Ovary (tissue), 9 donors: ENCODE data around the gene LRIG3. TPM values are rescaled to one million over a fixed set of nuclear protein-coding genes. Genes with fewer than 3 reads are reported as not detected.

ENCODE experiments used
- DNase-seq, 5 donors: peaks; one replicate each; pipeline ENCODE4 v3.0.0-alpha.2; 2019 to 2020
- H3K27ac ChIP-seq, 2 donors: fragments of 200-600 bp; one replicate each; pipeline versions ENCODE4 v1.5.1 to v1.8.0; 2019 to 2022
- H3K27me3 ChIP-seq: fragments of 200-600 bp; one replicate; pipeline ENCODE4 v1.8.0; 2022
- H3K36me3 ChIP-seq: fragments of 200-600 bp; sonication (generic); one replicate; pipeline ENCODE4 v1.5.1; 2019
- H3K4me1 ChIP-seq: one replicate; pipeline ENCODE4 v1.8.1; 2013; ENCODE audit warnings: mild to moderate bottlenecking, moderate library complexity; ENCODE audit not compliant: insufficient read depth
- H3K4me3 ChIP-seq: fragments of 200-600 bp; sonication (generic); one replicate; pipeline ENCODE4 v1.5.1; 2017
- H3K9me3 ChIP-seq, 2 donors: fragments of 200-600 bp in 1 of 2; sonication (generic) in 1 of 2; one replicate each; pipeline versions ENCODE4 v1.5.1 to v1.8.1; 2013 to 2019; ENCODE audit warnings: mild to moderate bottlenecking in 1 of 2, moderate library complexity in 1 of 2
- EP300 ChIP-seq: sonication (generic); formaldehyde crosslinking; IDR thresholded peaks from one replicate; pipeline ENCODE4 v1.6.1; 2017; ENCODE audit warnings: antibody characterized with exemption
- POLR2A ChIP-seq: fragments of 450-650 bp; IDR thresholded peaks from one replicate; pipeline ENCODE4 v1.6.1; 2017; ENCODE audit warnings: antibody characterized with exemption, mild to moderate bottlenecking, moderate library complexity
- WGBS, 3 donors: extraction: QIAGEN DNeasy Blood & Tissue Kit in 1 of 3; methylation state at CpG; one replicate each; pipeline versions ENCODE4 v1.1.5 to v1.1.7; 2013 to 2017; 5-methylcytosine and 5-hydroxymethylcytosine counted together
- intact Hi-C, 4 donors: fragments of 100-400 bp; cut with DNase I; formaldehyde crosslinking; loops; one replicate each; pipeline versions ENCODE4 v1.11.0 to v1.15.1; 2022 to 2023
- polyA plus RNA-seq, 2 donors: library from polyadenylated mRNA; stranded (reverse); fragments of 200-250 nt in 1 of 2; fragments of 350-450 nt in 1 of 2; fragmentation: Illumina TruSeq in 1 of 2; extraction: RNeasy Lipid Tissue Mini Kit (QIAGEN cat#74804) in 1 of 2; gene quantifications; one replicate each; pipeline ENCODE4 v1.2.3, GENCODE V29; 2013 to 2014
- total RNA-seq, 7 donors: library from RNA; depleted of rRNA in 2 of 7; stranded (reverse); fragments of >200 nt in 2 of 7; fragmentation: NEBNext Ultra II Directional in 3 of 7; extraction: Animal tissue kit (Norgen Biotek cat#: 25700) in 3 of 7; gene quantifications; one replicate each; pipeline versions ENCODE4 v1.1.0 to v1.2.4, GENCODE V29; 2016 to 2023
- TF ChIP-seq, protein P1 (sequence below), 3 donors: fragments of 450-650 bp in 2 of 3; fragments of 200-600 bp in 1 of 3; IDR thresholded peaks; one replicate each; pipeline versions ENCODE4 v1.5.1 to v1.8.0; 2016 to 2022; ENCODE audit warnings: antibody characterized with exemption in 3 of 3, mild to moderate bottlenecking in 1 of 3
- donor health status: DM: no; HTN: no; CAD: no; lungs with moderate emphysema.
- donor health status: DM: no; HTN: no; CAD: no.
- donor health status: Bipolar disorder and iron deficiency.
- donor health status: DM: yes; HTN: yes; CAD: no.
- donor health status: DM: no; HTN: no; CAD: no.
- donor health status: DM: yes; HTN: yes; CAD: no.

Gene LRIG3
- total and polyA plus RNA-seq, 9 donors, result 23.4 to 59.4 (median 27.9) TPM

DNA sequence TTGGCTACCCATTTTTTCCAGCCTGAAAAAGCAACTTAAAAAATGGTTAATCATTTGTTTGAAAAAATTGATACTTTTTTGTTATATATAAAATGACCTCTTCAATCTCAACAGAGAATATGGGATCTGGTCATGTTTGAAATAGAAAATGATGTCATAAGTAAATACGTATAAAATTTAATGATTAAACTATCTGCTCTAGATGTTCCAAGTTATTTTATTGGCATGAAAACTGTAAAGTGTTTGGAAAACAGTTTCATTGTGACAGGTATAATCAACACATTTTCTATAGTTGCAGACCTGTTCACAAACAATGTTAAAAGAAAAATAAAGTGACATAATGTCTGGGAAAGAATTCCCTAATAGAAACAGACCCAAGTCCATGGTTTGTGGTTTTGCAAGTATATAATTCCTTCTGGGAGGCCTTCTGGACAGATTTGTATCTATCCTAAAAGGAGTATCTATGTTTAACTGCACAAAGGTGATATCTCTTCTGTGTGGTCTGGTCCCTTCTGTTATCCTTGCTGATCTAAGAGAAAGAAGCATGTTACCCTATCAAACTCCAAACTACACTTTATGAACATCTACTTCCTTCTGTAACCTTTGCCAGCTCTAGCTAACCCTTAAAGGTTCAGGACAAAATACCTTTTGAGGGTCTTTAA is 39.5 kb upstream of the LRIG3 start:
- no peaks in the 10 kb centered on the region for H3K27me3 ChIP-seq
- intact Hi-C loops, result no loop called here
- 79 to 83% (median 79%) methylated on average over 1 of the region's 1 CpG for WGBS, 3 donors
- H3K36me3 ChIP-seq, result no peaks in the 10 kb centered on the region
- H3K9me3 ChIP-seq, result no peaks in the 10 kb centered on the region
- TF ChIP-seq, protein P1, sequence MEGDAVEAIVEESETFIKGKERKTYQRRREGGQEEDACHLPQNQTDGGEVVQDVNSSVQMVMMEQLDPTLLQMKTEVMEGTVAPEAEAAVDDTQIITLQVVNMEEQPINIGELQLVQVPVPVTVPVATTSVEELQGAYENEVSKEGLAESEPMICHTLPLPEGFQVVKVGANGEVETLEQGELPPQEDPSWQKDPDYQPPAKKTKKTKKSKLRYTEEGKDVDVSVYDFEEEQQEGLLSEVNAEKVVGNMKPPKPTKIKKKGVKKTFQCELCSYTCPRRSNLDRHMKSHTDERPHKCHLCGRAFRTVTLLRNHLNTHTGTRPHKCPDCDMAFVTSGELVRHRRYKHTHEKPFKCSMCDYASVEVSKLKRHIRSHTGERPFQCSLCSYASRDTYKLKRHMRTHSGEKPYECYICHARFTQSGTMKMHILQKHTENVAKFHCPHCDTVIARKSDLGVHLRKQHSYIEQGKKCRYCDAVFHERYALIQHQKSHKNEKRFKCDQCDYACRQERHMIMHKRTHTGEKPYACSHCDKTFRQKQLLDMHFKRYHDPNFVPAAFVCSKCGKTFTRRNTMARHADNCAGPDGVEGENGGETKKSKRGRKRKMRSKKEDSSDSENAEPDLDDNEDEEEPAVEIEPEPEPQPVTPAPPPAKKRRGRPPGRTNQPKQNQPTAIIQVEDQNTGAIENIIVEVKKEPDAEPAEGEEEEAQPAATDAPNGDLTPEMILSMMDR (IDR thresholded peaks at IDR 0.05), result no peak
- TF ChIP-seq POLR2A, result no peak
- no peak for TF ChIP-seq EP300
- no peaks in the 10 kb centered on the region for H3K4me1 ChIP-seq
- no peak overlapping the region for H3K4me3 ChIP-seq
- DNase-seq, result no peak
- no peak overlapping the region for H3K27ac ChIP-seq

DNA sequence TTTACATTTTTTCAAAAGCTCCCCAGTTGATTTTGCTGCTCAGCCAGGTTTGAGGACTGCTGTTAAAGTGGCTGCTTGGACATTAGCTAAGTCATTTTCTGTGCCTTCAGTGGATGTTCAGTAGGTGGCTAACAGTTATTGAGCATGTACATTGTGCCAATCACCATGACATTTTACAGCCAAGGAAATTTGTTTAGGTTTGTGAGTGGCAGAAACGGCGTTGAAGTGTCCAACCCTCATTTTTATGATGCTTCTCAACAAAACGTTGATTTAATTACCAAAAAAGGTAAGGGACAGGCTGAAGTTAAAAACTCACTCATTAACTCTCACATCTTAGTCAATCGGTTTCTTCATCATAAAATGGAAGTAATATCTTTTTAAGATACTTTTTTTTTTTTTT is 37.0 kb upstream of the LRIG3 start:
- Histone ChIP-seq H3K9me3 (no peaks in the 10 kb centered on the region), H3K27ac (no peak overlapping the region), H3K4me3 (no peak overlapping the region), H3K4me1 (no peaks in the 10 kb centered on the region), H3K27me3 (no peaks in the 10 kb centered on the region), H3K36me3 (no peaks in the 10 kb centered on the region)
- TF ChIP-seq POLR2A (no peak), EP300 (no peak)
- TF ChIP-seq, protein P1 (IDR thresholded peaks at IDR 0.05), result no peak
- intact Hi-C loops, result no loop called here
- no peak for DNase-seq
- WGBS, 3 donors, result 79 to 84% (median 82%) methylated on average over 4 of the region's 4 CpGs

DNA sequence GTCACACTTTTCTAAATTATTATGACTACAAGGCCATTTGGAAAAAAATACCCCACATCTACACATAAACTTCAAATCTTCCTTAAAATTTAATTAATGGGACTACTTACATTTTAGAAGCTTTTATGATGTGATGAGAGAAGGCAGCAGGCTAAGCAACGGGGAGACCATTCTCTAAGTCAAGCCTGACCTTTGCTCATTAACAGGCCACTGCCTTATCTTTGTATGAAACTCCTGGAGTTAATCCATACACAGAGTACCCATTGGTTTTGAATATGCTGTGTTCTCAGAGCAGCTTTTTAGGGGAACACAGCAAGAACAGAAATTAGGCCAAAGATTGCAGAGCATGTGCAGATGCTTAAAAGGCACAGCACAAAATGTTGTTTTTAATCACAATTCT is 35.5 kb upstream of the LRIG3 start:
- Histone ChIP-seq H3K36me3 (no peaks in the 10 kb centered on the region), H3K9me3 (no peaks in the 10 kb centered on the region), H3K27me3 (no peaks in the 10 kb centered on the region), H3K27ac (no peak overlapping the region), H3K4me1 (no peaks in the 10 kb centered on the region), H3K4me3 (no peak overlapping the region)
- 44 to 60% (median 56%) methylated on average over 1 of the region's 1 CpG for WGBS, 3 donors
- intact Hi-C loops, result no loop called here
- TF ChIP-seq EP300 (no peak), POLR2A (no peak)
- TF ChIP-seq, protein P1 (IDR thresholded peaks at IDR 0.05), result no peak
- DNase-seq, result no peak

DNA sequence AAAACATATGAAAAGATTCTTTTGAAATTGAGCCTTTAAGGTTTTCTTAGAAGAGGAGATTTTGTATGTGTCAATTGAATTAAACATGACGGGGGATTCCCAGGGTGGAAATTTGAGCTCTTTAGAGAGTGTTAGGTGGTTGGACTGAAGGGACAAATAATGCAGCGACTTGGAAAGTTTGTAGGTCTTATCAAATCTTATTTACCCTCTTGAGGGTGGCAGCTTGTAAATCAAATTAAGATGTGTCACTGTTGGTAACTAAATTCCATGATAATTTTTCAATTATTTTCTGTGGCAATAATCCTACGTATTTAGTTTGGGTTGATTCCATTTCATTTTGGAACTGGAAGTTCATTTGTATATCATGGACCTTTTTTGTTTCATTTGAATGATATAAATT is 33.7 kb upstream of the LRIG3 start:
- Histone ChIP-seq H3K36me3 (no peaks in the 10 kb centered on the region), H3K9me3 (no peaks in the 10 kb centered on the region), H3K27me3 (no peaks in the 10 kb centered on the region), H3K27ac (no peak overlapping the region), H3K4me3 (no peak overlapping the region), H3K4me1 (no peaks in the 10 kb centered on the region)
- no peak for DNase-seq
- WGBS, 3 donors, result 83 to 85% (median 83%) methylated on average over 3 of the region's 3 CpGs
- TF ChIP-seq EP300 (no peak), POLR2A (no peak)
- TF ChIP-seq, protein P1 (IDR thresholded peaks at IDR 0.05), result no peak
- intact Hi-C loops, result no loop called here
